ENCODE measurements around the gene HAUS7. TPM values are rescaled to one million over a fixed set of nuclear protein-coding genes. Genes with fewer than 3 reads are reported as not detected.

The HAUS7 gene
- total RNA-seq, 1 experiment from 2014 or later, result 59.9 TPM

DNA sequence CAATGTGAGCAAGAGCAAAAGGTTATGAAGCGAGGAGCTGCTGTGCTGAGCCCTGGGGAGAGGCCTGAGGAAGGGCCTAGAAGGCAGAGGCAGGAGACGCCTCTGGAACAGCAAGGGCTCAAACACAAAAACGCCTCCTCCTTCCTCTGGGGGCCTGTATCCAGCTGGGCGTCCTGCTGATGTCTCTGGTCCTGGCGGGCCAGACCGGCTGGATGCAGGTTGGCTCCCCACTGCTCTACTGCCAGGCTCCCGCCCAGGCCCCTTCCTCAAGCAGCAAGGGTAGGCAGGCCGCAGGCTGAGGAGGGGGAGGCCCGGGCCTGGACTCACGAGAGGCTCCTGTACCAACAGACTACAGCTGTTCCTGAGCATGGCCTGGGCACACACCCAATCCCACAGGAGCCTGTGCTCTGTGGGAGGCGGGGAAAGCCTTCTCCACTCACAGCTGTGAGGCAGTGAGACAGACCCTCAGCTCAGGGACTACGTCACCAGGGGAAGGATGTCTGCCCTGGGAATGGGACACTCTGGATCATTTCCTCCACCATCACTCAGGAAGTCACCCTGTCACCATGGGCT lies 2.3 kb downstream of the HAUS7 start:
- POLR2A ChIA-PET, result no interaction called here
- DNase-seq (ENCODE audit: low read depth, low spot score) (no peak), ATAC-seq (no peak)
- CTCF ChIA-PET, result no interaction called here
- TF ChIP-seq TCF7L2 (IDR thresholded peaks at IDR 0.05; ENCODE audit: low read depth, low read length) (no peak), POLR2AphosphoS5 (IDR thresholded peaks at IDR 0.05; ENCODE audit: low read depth, low read length) (no peak), SIN3A (IDR thresholded peaks at IDR 0.05; ENCODE audit: borderline replicate concordance, insufficient read depth, low read depth, low read length) (no peak)
- TF ChIP-seq, protein P1, sequence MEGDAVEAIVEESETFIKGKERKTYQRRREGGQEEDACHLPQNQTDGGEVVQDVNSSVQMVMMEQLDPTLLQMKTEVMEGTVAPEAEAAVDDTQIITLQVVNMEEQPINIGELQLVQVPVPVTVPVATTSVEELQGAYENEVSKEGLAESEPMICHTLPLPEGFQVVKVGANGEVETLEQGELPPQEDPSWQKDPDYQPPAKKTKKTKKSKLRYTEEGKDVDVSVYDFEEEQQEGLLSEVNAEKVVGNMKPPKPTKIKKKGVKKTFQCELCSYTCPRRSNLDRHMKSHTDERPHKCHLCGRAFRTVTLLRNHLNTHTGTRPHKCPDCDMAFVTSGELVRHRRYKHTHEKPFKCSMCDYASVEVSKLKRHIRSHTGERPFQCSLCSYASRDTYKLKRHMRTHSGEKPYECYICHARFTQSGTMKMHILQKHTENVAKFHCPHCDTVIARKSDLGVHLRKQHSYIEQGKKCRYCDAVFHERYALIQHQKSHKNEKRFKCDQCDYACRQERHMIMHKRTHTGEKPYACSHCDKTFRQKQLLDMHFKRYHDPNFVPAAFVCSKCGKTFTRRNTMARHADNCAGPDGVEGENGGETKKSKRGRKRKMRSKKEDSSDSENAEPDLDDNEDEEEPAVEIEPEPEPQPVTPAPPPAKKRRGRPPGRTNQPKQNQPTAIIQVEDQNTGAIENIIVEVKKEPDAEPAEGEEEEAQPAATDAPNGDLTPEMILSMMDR (IDR thresholded peaks at IDR 0.05), result no peak
- TF ChIP-seq, protein P2, sequence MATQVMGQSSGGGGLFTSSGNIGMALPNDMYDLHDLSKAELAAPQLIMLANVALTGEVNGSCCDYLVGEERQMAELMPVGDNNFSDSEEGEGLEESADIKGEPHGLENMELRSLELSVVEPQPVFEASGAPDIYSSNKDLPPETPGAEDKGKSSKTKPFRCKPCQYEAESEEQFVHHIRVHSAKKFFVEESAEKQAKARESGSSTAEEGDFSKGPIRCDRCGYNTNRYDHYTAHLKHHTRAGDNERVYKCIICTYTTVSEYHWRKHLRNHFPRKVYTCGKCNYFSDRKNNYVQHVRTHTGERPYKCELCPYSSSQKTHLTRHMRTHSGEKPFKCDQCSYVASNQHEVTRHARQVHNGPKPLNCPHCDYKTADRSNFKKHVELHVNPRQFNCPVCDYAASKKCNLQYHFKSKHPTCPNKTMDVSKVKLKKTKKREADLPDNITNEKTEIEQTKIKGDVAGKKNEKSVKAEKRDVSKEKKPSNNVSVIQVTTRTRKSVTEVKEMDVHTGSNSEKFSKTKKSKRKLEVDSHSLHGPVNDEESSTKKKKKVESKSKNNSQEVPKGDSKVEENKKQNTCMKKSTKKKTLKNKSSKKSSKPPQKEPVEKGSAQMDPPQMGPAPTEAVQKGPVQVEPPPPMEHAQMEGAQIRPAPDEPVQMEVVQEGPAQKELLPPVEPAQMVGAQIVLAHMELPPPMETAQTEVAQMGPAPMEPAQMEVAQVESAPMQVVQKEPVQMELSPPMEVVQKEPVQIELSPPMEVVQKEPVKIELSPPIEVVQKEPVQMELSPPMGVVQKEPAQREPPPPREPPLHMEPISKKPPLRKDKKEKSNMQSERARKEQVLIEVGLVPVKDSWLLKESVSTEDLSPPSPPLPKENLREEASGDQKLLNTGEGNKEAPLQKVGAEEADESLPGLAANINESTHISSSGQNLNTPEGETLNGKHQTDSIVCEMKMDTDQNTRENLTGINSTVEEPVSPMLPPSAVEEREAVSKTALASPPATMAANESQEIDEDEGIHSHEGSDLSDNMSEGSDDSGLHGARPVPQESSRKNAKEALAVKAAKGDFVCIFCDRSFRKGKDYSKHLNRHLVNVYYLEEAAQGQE (IDR thresholded peaks at IDR 0.05; ENCODE audit: insufficient read depth in 1 of 2, low read depth in 2 of 2, low read length in 1 of 2), result no peak
- in situ Hi-C loops (cut with HindIII; ENCODE audit: low pct_unique_long_range_greater_than_20kb, low sequenced_read_pairs) (no loop called here), intact Hi-C loops (cut with micrococcal nuclease; ENCODE audit: unreplicated experiment) (no loop called here)
- Histone ChIP-seq H3K9me3 (ENCODE audit: control insufficient read depth, insufficient read depth, low read depth, low read length) (no peaks in the 10 kb centered on the region), H3K27ac (ENCODE audit: low read length) (no peak overlapping the region), H3K36me3 (ENCODE audit: control insufficient read depth, insufficient read depth, low read length) (no peaks in the 10 kb centered on the region), H3K4me1 (ENCODE audit: control insufficient read depth, insufficient read depth, low read length) (no peaks in the 10 kb centered on the region), H3K4me3 (ENCODE audit: low read depth in 2 of 2, low read length in 2 of 2) (no peak overlapping the region), H3K27me3 (ENCODE audit: control insufficient read depth, insufficient read depth, low read length) (no peaks in the 10 kb centered on the region)
- BruUV-seq (replicated peaks), result no TSS peak

DNA sequence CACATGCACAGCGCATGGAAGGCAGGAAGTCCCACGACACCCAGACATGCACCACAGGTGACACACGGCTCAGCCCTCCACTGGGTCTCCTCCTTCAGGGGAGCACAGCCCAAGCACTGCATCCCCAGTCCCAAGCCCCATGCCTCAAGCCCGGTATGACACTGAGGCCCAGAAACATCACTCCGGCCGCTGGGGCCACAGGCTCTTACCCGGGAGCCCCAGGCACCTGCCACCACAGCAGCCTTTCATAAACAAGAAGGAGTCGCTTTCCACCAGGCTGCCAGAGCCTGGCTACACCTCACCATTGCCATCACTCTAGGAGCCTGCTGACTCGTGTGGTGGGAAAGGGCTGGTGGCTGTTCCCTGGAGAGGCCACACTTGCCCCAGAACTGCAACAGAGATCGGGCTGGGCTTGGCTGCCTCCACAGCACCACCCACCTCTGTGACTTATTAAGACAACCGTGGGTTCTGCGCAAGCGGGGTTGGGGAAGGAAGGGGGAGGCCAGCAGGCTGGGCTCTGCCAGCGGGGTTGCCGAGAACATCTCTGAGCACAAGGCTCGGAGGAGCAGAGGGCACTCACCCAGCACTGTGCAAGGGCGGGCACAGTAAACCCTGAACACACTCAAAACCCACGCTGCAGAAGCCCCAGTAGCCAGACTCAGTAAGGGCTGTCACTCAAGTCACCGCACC lies 4.5 kb downstream of the HAUS7 start:
- H3K27me3 ChIP-seq (ENCODE audit: control insufficient read depth, insufficient read depth, low read length), result no peaks in the 10 kb centered on the region
- H3K4me3 ChIP-seq (ENCODE audit: low read depth in 2 of 2, low read length in 2 of 2), result no peak overlapping the region
- H3K27ac ChIP-seq (ENCODE audit: low read length), result no peak overlapping the region
- ChIA-PET CTCF (interaction anchor here (0.7 kb wide), 1 partner anchor 190 kb away, joined by 13 read pairs; no protein-coding TSS in a partner anchor), POLR2A (interaction anchor here (0.6 kb wide), 1 partner anchor 28 kb away, joined by 7 read pairs; no protein-coding TSS in a partner anchor)
- no peaks in the 10 kb centered on the region for H3K4me1 ChIP-seq (ENCODE audit: control insufficient read depth, insufficient read depth, low read length)
- H3K9me3 ChIP-seq (ENCODE audit: control insufficient read depth, insufficient read depth, low read depth, low read length), result no peaks in the 10 kb centered on the region
- ATAC-seq, result no peak
- intact Hi-C loops (cut with micrococcal nuclease; ENCODE audit: unreplicated experiment) (no loop called here), in situ Hi-C loops (cut with HindIII; ENCODE audit: low pct_unique_long_range_greater_than_20kb, low sequenced_read_pairs) (no loop called here)
- TF ChIP-seq, protein P2 (IDR thresholded peaks at IDR 0.05; ENCODE audit: insufficient read depth in 1 of 2, low read depth in 2 of 2, low read length in 1 of 2), result no peak
- TF ChIP-seq SIN3A (IDR thresholded peaks at IDR 0.05; ENCODE audit: borderline replicate concordance, insufficient read depth, low read depth, low read length) (no peak), TCF7L2 (IDR thresholded peaks at IDR 0.05; ENCODE audit: low read depth, low read length) (no peak), POLR2AphosphoS5 (IDR thresholded peaks at IDR 0.05; ENCODE audit: low read depth, low read length) (no peak)
- TF ChIP-seq, protein P1 (IDR thresholded peaks at IDR 0.05), result no peak
- H3K36me3 ChIP-seq (ENCODE audit: control insufficient read depth, insufficient read depth, low read length), result no peaks in the 10 kb centered on the region
- BruUV-seq (replicated peaks), result no TSS peak
- no peak for DNase-seq (ENCODE audit: low read depth, low spot score)
